ENCODE results near the gene TBC1D13.
A peak's percentile ranks its signal among the peaks of the same experiment; 100 is the strongest.
"Not testable (repeated sequence)": the region's sequence is repeated elsewhere in the genome, so short reads cannot be mapped to it uniquely, and the experiment has no call there.

The TBC1D13 gene

GRCh38 chr9:128771094-128771721 is 15.8 kb upstream of the TBC1D13 start:
- no peak for TF ChIP-seq CTCF (IDR thresholded peaks at IDR 0.05; ENCODE audit: insufficient read depth, low read depth, low read length, missing control alignments)
- peak overlapping the region; percentile 95 for H3K4me3 ChIP-seq (ENCODE audit: low read length)
- peak; percentile 41 for DNase-seq (ENCODE audit: low read depth)

GRCh38 chr9:128771745-128772519 is 15.1 kb upstream of the TBC1D13 start, which contains the start of gene ZER1:
Gene ZER1 (minus strand): TSS chr9:128771927. CDS start chr9:128755565, 16,362 bp downstream.
- peak within 1 kb of the TSS; percentile 95 for H3K4me3 ChIP-seq (ENCODE audit: low read length)
- no peak for TF ChIP-seq CTCF (IDR thresholded peaks at IDR 0.05; ENCODE audit: insufficient read depth, low read depth, low read length, missing control alignments)
- peak; percentile 95 for DNase-seq (ENCODE audit: low read depth)

GRCh38 chr9:128773049-128773448 is 14.0 kb upstream of the TBC1D13 start:
- no peak overlapping the region for H3K4me3 ChIP-seq (ENCODE audit: low read length)
- DNase-seq (ENCODE audit: low read depth): no peak
- TF ChIP-seq CTCF (IDR thresholded peaks at IDR 0.05; ENCODE audit: insufficient read depth, low read depth, low read length, missing control alignments): no peak

GRCh38 chr9:128774804-128775203 is 12.2 kb upstream of the TBC1D13 start:
- DNase-seq (ENCODE audit: low read depth): no peak
- no peak overlapping the region for H3K4me3 ChIP-seq (ENCODE audit: low read length)
- TF ChIP-seq CTCF (IDR thresholded peaks at IDR 0.05; ENCODE audit: insufficient read depth, low read depth, low read length, missing control alignments): no peak

- not testable (repeated sequence) for H3K4me3 ChIP-seq (ENCODE audit: low read length); DNase-seq (ENCODE audit: low read depth)
Observed at GRCh38 chr9:128780093-128780492, 7.0 kb upstream of the TBC1D13 start.

GRCh38 chr9:128781187-128782070 is 5.6 kb upstream of the TBC1D13 start:
- H3K4me3 ChIP-seq (ENCODE audit: low read length): no peak overlapping the region
- TF ChIP-seq CTCF (IDR thresholded peaks at IDR 0.05; ENCODE audit: insufficient read depth, low read depth, low read length, missing control alignments): no peak
- DNase-seq (ENCODE audit: low read depth): no peak

GRCh38 chr9:128782669-128783068 is 4.4 kb upstream of the TBC1D13 start:
- TF ChIP-seq CTCF (IDR thresholded peaks at IDR 0.05; ENCODE audit: insufficient read depth, low read depth, low read length, missing control alignments): no peak
- H3K4me3 ChIP-seq (ENCODE audit: low read length): no peak overlapping the region
- no peak for DNase-seq (ENCODE audit: low read depth)

Measured in epithelial cell of esophagus (primary cell).